Measurements from ENCODE around the gene MGMT. TPM values are rescaled to one million over a fixed set of nuclear protein-coding genes. Genes with fewer than 3 reads are reported as not detected.

The MGMT gene
- total RNA-seq, 1 donor from 2014 or later: 19.6 TPM

GRCh38 chr10:129759214-129760002 lies 292.4 kb downstream of the MGMT start:
- intact Hi-C loops (cut with micrococcal nuclease): no loop called here
- H3K36me3 Mint-ChIP-seq (ENCODE audit: low read depth): no peaks in the 10 kb centered on the region
- no peak for DNase-seq (ENCODE audit: low spot score)
- no peak overlapping the region for H3K27ac Mint-ChIP-seq
- H3K4me1 Mint-ChIP-seq (ENCODE audit: low read depth): peaks cover 13% of the 10 kb centered on the region
- no peak overlapping the region for H3K4me3 Mint-ChIP-seq
- no peaks in the 10 kb centered on the region for H3K9me3 Mint-ChIP-seq
- no peaks in the 10 kb centered on the region for H3K27me3 Mint-ChIP-seq (ENCODE audit: insufficient read depth)

GRCh38 chr10:129760003-129760315 lies 292.9 kb downstream of the MGMT start:
- Mint-ChIP-seq H3K4me1 (ENCODE audit: low read depth) (peaks cover 13% of the 10 kb centered on the region), H3K9me3 (no peaks in the 10 kb centered on the region), H3K27ac (no peak overlapping the region), H3K27me3 (ENCODE audit: insufficient read depth) (no peaks in the 10 kb centered on the region), H3K4me3 (no peak overlapping the region), H3K36me3 (ENCODE audit: low read depth) (no peaks in the 10 kb centered on the region)
- intact Hi-C loops (cut with micrococcal nuclease): no loop called here
- DNase-seq (ENCODE audit: low spot score): no peak

- no peak overlapping the region for H3K27ac Mint-ChIP-seq
- H3K27me3 Mint-ChIP-seq (ENCODE audit: insufficient read depth): no peaks in the 10 kb centered on the region
- H3K9me3 Mint-ChIP-seq: no peaks in the 10 kb centered on the region
- H3K4me1 Mint-ChIP-seq (ENCODE audit: low read depth): peaks cover 13% of the 10 kb centered on the region
- H3K4me3 Mint-ChIP-seq: no peak overlapping the region
- DNase-seq (ENCODE audit: low spot score): no peak
- no peaks in the 10 kb centered on the region for H3K36me3 Mint-ChIP-seq (ENCODE audit: low read depth)
- intact Hi-C loops (cut with micrococcal nuclease): no loop called here
Observed at GRCh38 chr10:129760416-129760815, 293.4 kb downstream of the MGMT start.

GRCh38 chr10:129761197-129761972 lies 294.3 kb downstream of the MGMT start:
- Mint-ChIP-seq H3K4me1 (ENCODE audit: low read depth) (peaks cover 13% of the 10 kb centered on the region), H3K36me3 (ENCODE audit: low read depth) (no peaks in the 10 kb centered on the region), H3K27me3 (ENCODE audit: insufficient read depth) (no peaks in the 10 kb centered on the region), H3K27ac (no peak overlapping the region), H3K4me3 (no peak overlapping the region), H3K9me3 (no peaks in the 10 kb centered on the region)
- intact Hi-C loops (cut with micrococcal nuclease): no loop called here
- DNase-seq (ENCODE audit: low spot score): no peak

- no peak for DNase-seq (ENCODE audit: low spot score)
- H3K4me3 Mint-ChIP-seq: no peak overlapping the region
- intact Hi-C loops (cut with micrococcal nuclease): no loop called here
- H3K27me3 Mint-ChIP-seq (ENCODE audit: insufficient read depth): no peaks in the 10 kb centered on the region
- H3K9me3 Mint-ChIP-seq: no peaks in the 10 kb centered on the region
- peaks cover 9% of the 10 kb centered on the region for H3K4me1 Mint-ChIP-seq (ENCODE audit: low read depth)
- H3K36me3 Mint-ChIP-seq (ENCODE audit: low read depth): no peaks in the 10 kb centered on the region
- H3K27ac Mint-ChIP-seq: no peak overlapping the region
Observed at GRCh38 chr10:129761981-129762956, 295.2 kb downstream of the MGMT start.

GRCh38 chr10:129764011-129764900 lies 297.2 kb downstream of the MGMT start:
- H3K4me3 Mint-ChIP-seq: no peak overlapping the region
- no peaks in the 10 kb centered on the region for H3K4me1 Mint-ChIP-seq (ENCODE audit: low read depth)
- H3K27me3 Mint-ChIP-seq (ENCODE audit: insufficient read depth): no peaks in the 10 kb centered on the region
- no peak for DNase-seq (ENCODE audit: low spot score)
- H3K27ac Mint-ChIP-seq: no peak overlapping the region
- no peaks in the 10 kb centered on the region for H3K9me3 Mint-ChIP-seq
- no peaks in the 10 kb centered on the region for H3K36me3 Mint-ChIP-seq (ENCODE audit: low read depth)
- intact Hi-C loops (cut with micrococcal nuclease): no loop called here

GRCh38 chr10:129764901-129765663 lies 298.0 kb downstream of the MGMT start:
- no peaks in the 10 kb centered on the region for H3K36me3 Mint-ChIP-seq (ENCODE audit: low read depth)
- H3K4me1 Mint-ChIP-seq (ENCODE audit: low read depth): no peaks in the 10 kb centered on the region
- no peak overlapping the region for H3K4me3 Mint-ChIP-seq
- intact Hi-C loops (cut with micrococcal nuclease): no loop called here
- no peak overlapping the region for H3K27ac Mint-ChIP-seq
- H3K9me3 Mint-ChIP-seq: no peaks in the 10 kb centered on the region
- DNase-seq (ENCODE audit: low spot score): no peak
- H3K27me3 Mint-ChIP-seq (ENCODE audit: insufficient read depth): no peaks in the 10 kb centered on the region

- Mint-ChIP-seq H3K9me3 (no peaks in the 10 kb centered on the region), H3K27me3 (ENCODE audit: insufficient read depth) (no peaks in the 10 kb centered on the region), H3K36me3 (ENCODE audit: low read depth) (no peaks in the 10 kb centered on the region), H3K27ac (no peak overlapping the region), H3K4me1 (ENCODE audit: low read depth) (no peaks in the 10 kb centered on the region), H3K4me3 (no peak overlapping the region)
- no peak for DNase-seq (ENCODE audit: low spot score)
- intact Hi-C loops (cut with micrococcal nuclease): no loop called here
Observed at GRCh38 chr10:129765664-129766550, 298.9 kb downstream of the MGMT start.

- DNase-seq (ENCODE audit: low spot score): no peak
- Mint-ChIP-seq H3K9me3 (no peaks in the 10 kb centered on the region), H3K4me1 (ENCODE audit: low read depth) (no peaks in the 10 kb centered on the region), H3K4me3 (no peak overlapping the region), H3K27ac (no peak overlapping the region), H3K36me3 (ENCODE audit: low read depth) (no peaks in the 10 kb centered on the region), H3K27me3 (ENCODE audit: insufficient read depth) (no peaks in the 10 kb centered on the region)
- intact Hi-C loops (cut with micrococcal nuclease): no loop called here
Observed at GRCh38 chr10:129766611-129767550, 299.8 kb downstream of the MGMT start.

GRCh38 chr10:129767751-129768150 lies 300.7 kb downstream of the MGMT start:
- Mint-ChIP-seq H3K36me3 (ENCODE audit: low read depth) (no peaks in the 10 kb centered on the region), H3K27ac (no peak overlapping the region), H3K4me3 (no peak overlapping the region), H3K9me3 (no peaks in the 10 kb centered on the region), H3K4me1 (ENCODE audit: low read depth) (no peaks in the 10 kb centered on the region), H3K27me3 (ENCODE audit: insufficient read depth) (no peaks in the 10 kb centered on the region)
- DNase-seq (ENCODE audit: low spot score): no peak
- intact Hi-C loops (cut with micrococcal nuclease): no loop called here

All from activated T-helper 1 cell treated with anti-CD3 and anti-CD28 coated beads, Interleukin-12 subunit alpha, Interleukin-12 subunit beta, Interleukin-2, Interleukin-4 antibody, amounts not matched to agents 30 ng/mL and 10 ng/mL and 1 ng/mL, durations not matched to agents 14 hours and 24 hours and 36 hours (primary cell).